Adrenal gland (tissue), 12 donors: ENCODE results near the gene HES6. TPM values are rescaled to one million over a fixed set of nuclear protein-coding genes. Genes with fewer than 3 reads are reported as not detected.
A peak's percentile ranks its signal among the peaks of the same experiment; 100 is the strongest.

Experiments used
- DNase-seq, 7 donors: peaks; one replicate each; pipeline ENCODE4 v3.0.0-alpha.2; 2019 to 2020
- H3K27ac ChIP-seq, 5 donors: fragments of 200-600 bp; sonication (generic) in 4 of 5; 1 replicate in 3 of 5; 2 replicates in 2 of 5; pipeline versions ENCODE4 v1.5.1 to v1.8.0; 2016 to 2020; ENCODE audit warnings: mild to moderate bottlenecking in 1 of 5
- H3K27me3 ChIP-seq: fragments of 200-600 bp; 2 replicates; pipeline ENCODE4 v1.8.0; 2021
- H3K36me3 ChIP-seq, 2 donors: fragments of 200-600 bp; replicated peaks in 1 of 2; 1 replicate in 1 of 2; 2 replicates in 1 of 2; pipeline versions ENCODE4 v1.5.1 to v1.8.0; 2018 to 2022
- H3K4me1 ChIP-seq, 2 donors: fragments of 200-600 bp; replicated peaks in 1 of 2; 1 replicate in 1 of 2; 2 replicates in 1 of 2; pipeline versions ENCODE4 v1.5.1 to v1.8.0; 2018 to 2021
- H3K4me3 ChIP-seq, 4 donors: fragments of 200-600 bp; sonication (generic) in 3 of 4; one replicate each; pipeline ENCODE4 v1.5.1; 2016 to 2018
- H3K9me3 ChIP-seq, 3 donors: fragments of 200-600 bp; sonication (generic) in 1 of 3; replicated peaks in 1 of 3; 1 replicate in 2 of 3; 2 replicates in 1 of 3; pipeline versions ENCODE4 v1.5.1 to v1.8.0; 2016 to 2021
- CTCF ChIP-seq, 6 experiments: fragments of 450-650 bp in 4 of 6; fragments of 200-600 bp in 2 of 6; sonication (generic) in 1 of 6; IDR thresholded peaks; 1 replicate in 5 of 6; 2 replicates in 1 of 6; pipeline versions ENCODE4 v1.5.1 to v1.8.0; 2016 to 2021; ENCODE audit warnings: antibody characterized with exemption in 6 of 6, mild to moderate bottlenecking in 2 of 6, moderate library complexity in 1 of 6
- POLR2A ChIP-seq, 2 donors: fragments of 450-650 bp; IDR thresholded peaks; one replicate each; pipeline ENCODE4 v1.6.1; 2017; ENCODE audit warnings: antibody characterized with exemption in 2 of 2, mild to moderate bottlenecking in 2 of 2, moderate library complexity in 1 of 2
- WGBS, 4 donors: extraction: QIAGEN DNeasy Blood & Tissue Kit in 2 of 4; methylation state at CpG; one replicate each; pipeline versions ENCODE4 v1.1.5 to v1.1.7; 2013 to 2017; 5-methylcytosine and 5-hydroxymethylcytosine counted together
- intact Hi-C, 2 donors: fragments of 100-400 bp; cut with DNase I; formaldehyde crosslinking; loops; one replicate each; pipeline versions ENCODE4 v1.14.1 to v1.15.0; 2022 to 2023
- polyA plus RNA-seq, 3 donors: library from polyadenylated mRNA; stranded (reverse); fragments of 200-250 nt in 2 of 3; fragments of 350-450 nt in 1 of 3; fragmentation: Illumina TruSeq in 1 of 3; extraction: RNeasy Lipid Tissue Mini Kit (QIAGEN cat#74804) in 1 of 3; gene quantifications; one replicate each; pipeline ENCODE4 v1.2.3, GENCODE V29; 2013 to 2014
- total RNA-seq, 9 donors: library from RNA; depleted of rRNA in 4 of 9; stranded (reverse); fragments of >200 nt in 4 of 9; fragments of 120-200 nt in 1 of 9; fragmentation: NEBNext Ultra II Directional in 1 of 9; extraction: Animal tissue kit (Norgen Biotek cat#: 25700) in 1 of 9; gene quantifications; one replicate each; pipeline versions ENCODE4 v1.1.0 to v1.2.4, GENCODE V29; 2013 to 2023
- donor health status: healthy with polysubstance abuse.
- donor health status: Bipolar disorder and iron deficiency.
- donor health status: DM: yes; HTN: yes; CAD: no.
- donor health status: DM: no; HTN: no; CAD: no.
- donor health status: DM: no; HTN: no; CAD: no.
- donor health status: DM: yes; HTN: yes; CAD: no.

HES6 gene
- total and polyA plus RNA-seq, 12 donors: 4.3 to 21.6 (median 11.0) TPM

DNA sequence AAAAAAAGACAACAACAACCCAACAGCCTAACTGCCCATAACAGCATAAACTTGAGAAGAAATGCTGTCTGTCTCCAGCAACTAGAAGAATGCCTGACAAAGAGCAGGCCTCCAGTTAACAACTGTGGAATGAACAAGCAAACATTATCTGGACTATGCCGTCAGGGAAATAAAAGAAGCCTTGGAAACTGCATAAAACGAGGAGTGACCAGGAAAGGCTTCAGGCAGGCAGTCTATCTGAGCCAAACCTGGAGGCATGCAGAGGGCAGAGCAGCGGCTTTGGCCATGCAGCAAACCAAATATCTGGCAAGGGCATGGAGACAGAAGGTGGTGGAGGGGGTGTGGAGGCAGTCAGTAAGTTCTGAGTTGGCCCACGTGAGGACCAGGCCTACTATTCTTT is 11.1 kb downstream of the HES6 start:
- Histone ChIP-seq H3K36me3 (no peaks in the 10 kb centered on the region), H3K4me1 (peaks cover 0 to 6% of the 10 kb centered on the region in 2 donors), H3K27me3 (no peaks in the 10 kb centered on the region), H3K9me3 (no peaks in the 10 kb centered on the region), H3K27ac (no peak overlapping the region), H3K4me3 (no peak overlapping the region)
- no peak for DNase-seq
- 77 to 84% (median 81%) methylated on average over 3 to 4 of the region's 4 CpGs for WGBS, 4 donors
- intact Hi-C loops: no loop called here
- no peak for TF ChIP-seq POLR2A (IDR thresholded peaks at IDR 0.05)
- no peak for TF ChIP-seq CTCF (IDR thresholded peaks at IDR 0.05)

- Histone ChIP-seq H3K4me3 (no peak overlapping the region), H3K9me3 (no peaks in the 10 kb centered on the region), H3K36me3 (no peaks in the 10 kb centered on the region), H3K27me3 (no peaks in the 10 kb centered on the region), H3K27ac (no peak overlapping the region), H3K4me1 (peaks cover 0 to 6% of the 10 kb centered on the region in 2 donors)
- 84 to 95% (median 91%) methylated on average over 8 to 11 of the region's 11 CpGs for WGBS, 4 donors
- no peak for TF ChIP-seq POLR2A (IDR thresholded peaks at IDR 0.05)
- no peak for TF ChIP-seq CTCF (IDR thresholded peaks at IDR 0.05)
- no peak for DNase-seq
- intact Hi-C loops: no loop called here
These were observed 12.2 kb downstream of the HES6 start for GRCh38 chr2:238227587-238228032.

GRCh38 chr2:238226698-238227586 is 12.9 kb downstream of the HES6 start:
- WGBS, 4 donors: 90 to 98% (median 95%) methylated on average over 5 to 8 of the region's 8 CpGs
- TF ChIP-seq POLR2A (IDR thresholded peaks at IDR 0.05) (no peak), CTCF (IDR thresholded peaks at IDR 0.05) (no peak)
- H3K9me3 ChIP-seq: no peaks in the 10 kb centered on the region
- H3K4me3 ChIP-seq: no peak overlapping the region
- no peaks in the 10 kb centered on the region for H3K36me3 ChIP-seq
- H3K27me3 ChIP-seq: no peaks in the 10 kb centered on the region
- intact Hi-C loops: no loop called here
- H3K27ac ChIP-seq: no peak overlapping the region
- H3K4me1 ChIP-seq: peaks cover 0 to 6% of the 10 kb centered on the region in 2 donors
- no peak for DNase-seq

GRCh38 chr2:238225911-238226697 is 13.7 kb downstream of the HES6 start:
- 77 to 89% (median 80%) methylated on average over 19 to 38 of the region's 38 CpGs for WGBS, 4 donors
- H3K4me3 ChIP-seq: no peak overlapping the region
- intact Hi-C loops: no loop called here
- no peak for TF ChIP-seq CTCF (IDR thresholded peaks at IDR 0.05)
- TF ChIP-seq POLR2A (IDR thresholded peaks at IDR 0.05): no peak
- no peaks in the 10 kb centered on the region for H3K27me3 ChIP-seq
- DNase-seq: peak in 2 of 7 donors; percentile 21 to 31
- no peak overlapping the region for H3K27ac ChIP-seq
- H3K36me3 ChIP-seq: no peaks in the 10 kb centered on the region
- H3K4me1 ChIP-seq: peaks cover 0 to 2% of the 10 kb centered on the region in 2 donors
- no peaks in the 10 kb centered on the region for H3K9me3 ChIP-seq
